Epithelial cell of prostate (primary cell): ENCODE measurements around the gene TXNRD1.
"Not testable (repeated sequence)": the region's sequence is repeated elsewhere in the genome, so short reads cannot be mapped to it uniquely, and the experiment has no call there.

ENCODE experiments used
- DNase-seq: peaks from one replicate; pipeline ENCODE4 v3.0.0-alpha.2; 2011; ENCODE audit warnings: low read depth, low spot score
- H3K27ac ChIP-seq: fragments of 450-650 bp; 2 replicates; pipeline ENCODE4 v1.5.1; 2017; ENCODE audit warnings: mild to moderate bottlenecking

The TXNRD1 gene

DNA sequence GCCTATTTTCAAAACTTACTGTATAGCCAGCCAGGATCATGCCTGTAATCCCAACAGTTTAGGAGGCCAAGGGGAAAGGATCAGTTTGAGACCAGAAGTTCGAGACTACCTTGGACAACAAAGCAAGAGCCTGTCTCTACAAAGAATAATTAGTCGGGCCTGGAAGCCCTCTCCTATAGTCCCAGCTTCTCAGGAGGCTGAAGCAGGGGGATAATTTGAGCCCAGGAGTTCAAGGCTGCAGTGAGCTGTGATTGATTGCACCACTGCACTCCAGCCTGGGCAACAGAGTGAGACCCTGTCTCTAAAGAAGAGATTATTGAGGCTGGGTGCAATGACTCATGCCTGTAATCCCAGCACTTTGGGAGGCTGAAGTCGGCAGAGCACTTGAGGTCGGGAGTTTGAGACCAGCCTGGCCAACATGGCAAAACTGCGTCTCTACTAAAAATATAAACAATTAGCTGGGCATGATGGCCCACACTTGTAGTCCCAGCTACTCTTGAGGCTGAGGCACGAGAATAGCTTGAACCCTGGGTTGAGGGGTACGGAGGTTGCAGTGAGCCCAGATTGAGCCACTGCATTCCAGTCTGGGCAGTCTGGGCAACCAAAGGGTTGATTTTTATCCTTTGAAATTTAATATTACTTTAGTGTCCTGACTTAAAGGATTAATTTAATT lies 102.1 kb downstream of the TXNRD1 start:
- H3K27ac ChIP-seq, result no peak overlapping the region
- DNase-seq, result no peak

GRCh38 chr12:104319028-104319427 lies 103.4 kb downstream of the TXNRD1 start:
- no peak for DNase-seq
- H3K27ac ChIP-seq, result no peak overlapping the region

- no peak overlapping the region for H3K27ac ChIP-seq
- no peak for DNase-seq
Measured at GRCh38 chr12:104319918-104320626, 104.5 kb downstream of the TXNRD1 start.

GRCh38 chr12:104320627-104321024 lies 105.0 kb downstream of the TXNRD1 start:
- no peak for DNase-seq
- no peak overlapping the region for H3K27ac ChIP-seq

DNA sequence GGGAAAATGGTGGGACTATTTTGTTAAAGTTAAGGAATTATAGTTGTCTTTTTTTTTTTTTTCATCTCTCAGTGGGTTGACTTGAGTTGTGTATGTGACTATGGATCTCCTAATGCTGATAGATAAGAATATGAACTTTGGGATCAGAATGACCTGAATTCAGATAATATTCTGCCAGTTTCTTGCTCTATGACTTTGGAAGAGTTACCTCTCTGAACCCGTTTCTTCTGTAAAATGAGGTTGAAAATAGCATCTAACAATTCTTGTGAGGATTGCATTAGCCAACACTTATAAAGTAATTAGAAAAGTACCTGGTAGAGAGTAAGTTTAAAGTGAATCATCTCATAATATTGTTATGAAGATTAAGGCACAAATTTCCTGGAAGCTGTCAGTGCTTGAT lies 106.4 kb downstream of the TXNRD1 start:
- no peak overlapping the region for H3K27ac ChIP-seq
- DNase-seq, result no peak

- H3K27ac ChIP-seq, DNase-seq: not testable (repeated sequence)
Measured at GRCh38 chr12:104322533-104322932, 107.0 kb downstream of the TXNRD1 start.

- DNase-seq, result no peak
- H3K27ac ChIP-seq, result no peak overlapping the region
Measured at GRCh38 chr12:104323899-104324298, 108.3 kb downstream of the TXNRD1 start.

DNA sequence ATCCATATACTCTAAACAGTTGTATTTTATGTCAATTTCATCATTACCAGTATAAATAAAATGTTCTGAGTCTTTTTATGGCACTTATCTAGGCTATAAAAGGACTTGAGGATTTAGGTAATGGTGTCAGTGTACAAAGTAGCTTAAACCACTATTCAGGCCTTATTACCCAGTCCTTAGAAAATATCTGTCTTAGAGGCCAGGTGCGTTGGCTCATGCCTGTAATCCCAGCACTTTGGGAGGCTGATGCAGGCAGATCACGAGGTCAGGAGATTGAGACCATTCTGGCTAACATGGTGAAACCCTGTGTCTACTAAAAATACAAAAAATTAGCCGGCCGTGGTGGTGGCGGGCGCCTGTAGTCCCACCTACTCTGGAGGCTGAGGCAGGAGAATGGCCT lies 112.7 kb downstream of the TXNRD1 start:
- H3K27ac ChIP-seq, DNase-seq: not testable (repeated sequence)

DNA sequence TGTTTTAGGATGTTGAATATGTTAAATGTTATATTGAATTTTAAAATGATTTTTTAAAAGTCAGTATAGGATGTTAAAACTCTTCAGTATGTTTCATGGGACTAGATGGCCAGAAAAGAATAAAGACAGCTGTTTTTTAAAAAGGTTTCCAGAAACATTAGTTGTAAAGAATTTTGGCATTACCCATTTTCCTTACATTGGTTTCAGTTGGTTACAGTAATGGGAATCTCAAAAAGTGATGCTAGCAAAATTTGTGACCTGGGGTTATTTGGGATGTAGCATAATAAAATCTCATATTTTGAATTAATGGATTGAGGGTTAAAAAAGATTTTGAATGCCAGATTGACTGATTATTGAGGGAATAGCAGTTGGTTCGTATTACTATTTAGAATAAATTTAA lies 113.2 kb downstream of the TXNRD1 start:
- H3K27ac ChIP-seq, result no peak overlapping the region
- DNase-seq, result no peak

GRCh38 chr12:104329707-104330532 lies 114.3 kb downstream of the TXNRD1 start:
- DNase-seq, result no peak
- H3K27ac ChIP-seq, result no peak overlapping the region

- no peak overlapping the region for H3K27ac ChIP-seq
- DNase-seq, result no peak
Measured at GRCh38 chr12:104331376-104331775, 115.8 kb downstream of the TXNRD1 start.

- H3K27ac ChIP-seq, result not testable (repeated sequence)
Measured at GRCh38 chr12:104332273-104332672, 116.7 kb downstream of the TXNRD1 start.

GRCh38 chr12:104333692-104334255 lies 118.2 kb downstream of the TXNRD1 start:
- no peak for DNase-seq
- H3K27ac ChIP-seq, result no peak overlapping the region

More at GRCh38 chr12:104332273-104332672, 116.7 kb downstream of the TXNRD1 start:
- not testable (repeated sequence) for DNase-seq

GRCh38 chr12:104334581-104334980 lies 119.0 kb downstream of the TXNRD1 start:
- DNase-seq, result no peak
- H3K27ac ChIP-seq, result no peak overlapping the region

DNA sequence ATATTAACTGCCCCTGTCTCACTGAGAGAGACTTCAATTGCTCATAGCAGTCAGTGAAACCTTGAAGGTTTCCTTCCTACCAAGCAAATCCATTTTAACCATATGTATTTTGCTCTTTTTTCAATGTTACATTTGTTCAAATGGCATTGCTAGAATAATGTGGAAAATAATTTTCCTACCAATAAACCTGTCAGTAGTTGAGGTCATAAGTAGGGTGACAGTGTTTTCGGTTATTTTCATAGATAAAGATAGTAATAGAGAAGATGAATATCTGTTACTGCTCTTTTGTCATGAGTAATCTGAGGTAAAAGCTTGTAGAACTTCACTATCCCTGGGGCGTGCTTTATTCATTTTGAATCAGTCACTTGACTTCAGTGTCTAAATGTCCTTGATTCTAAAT lies 120.5 kb downstream of the TXNRD1 start:
- H3K27ac ChIP-seq, result no peak overlapping the region
- no peak for DNase-seq

DNA sequence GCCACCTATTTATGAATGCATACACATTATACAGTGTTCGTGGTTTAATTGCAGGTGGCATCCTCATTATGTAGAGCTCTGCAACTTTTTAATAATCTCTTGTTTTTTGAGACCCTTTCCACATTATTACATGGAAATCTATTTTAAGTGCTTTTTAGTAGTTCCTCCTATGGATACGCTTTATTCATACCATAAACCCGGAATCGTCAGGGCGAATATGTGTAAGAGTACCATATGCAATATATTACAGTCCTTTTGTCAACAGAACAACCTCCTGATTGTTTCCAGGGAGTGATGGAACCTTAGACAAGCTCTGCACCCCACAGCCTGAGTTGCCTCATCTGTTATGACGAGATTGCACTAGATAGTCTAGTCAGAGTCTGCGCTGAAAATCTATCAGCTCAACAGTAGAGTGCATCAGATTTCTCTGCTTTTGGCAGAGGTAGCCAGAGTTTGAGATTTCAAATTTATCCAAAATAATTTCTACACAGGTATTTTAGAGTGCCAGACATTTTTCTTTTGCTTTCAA lies 121.5 kb downstream of the TXNRD1 start:
- no peak overlapping the region for H3K27ac ChIP-seq
- DNase-seq, result no peak

GRCh38 chr12:104339663-104340062 lies 124.1 kb downstream of the TXNRD1 start:
- DNase-seq, result no peak
- no peak overlapping the region for H3K27ac ChIP-seq

DNA sequence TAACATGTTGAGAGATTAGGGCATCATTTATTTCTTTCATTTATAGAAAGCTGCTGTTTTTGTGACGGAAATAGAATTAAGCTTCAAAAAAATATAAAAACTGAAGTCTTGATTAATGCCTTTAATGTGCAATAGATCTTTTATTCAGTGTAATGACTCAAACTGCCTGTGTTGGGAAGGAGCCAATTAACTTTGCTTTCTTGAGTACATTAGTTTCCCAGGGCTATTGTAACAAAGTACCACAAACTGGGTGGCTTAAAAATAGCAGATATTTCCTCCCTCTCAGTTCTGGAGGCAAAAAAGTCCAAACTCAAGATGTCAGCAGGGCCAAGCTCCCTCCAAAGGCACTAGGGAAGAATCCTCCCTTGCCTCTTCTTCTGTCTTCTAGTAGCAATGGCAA lies 124.6 kb downstream of the TXNRD1 start:
- no peak for DNase-seq
- H3K27ac ChIP-seq, result no peak overlapping the region

GRCh38 chr12:104340925-104341611 lies 125.5 kb downstream of the TXNRD1 start:
- no peak overlapping the region for H3K27ac ChIP-seq

DNA sequence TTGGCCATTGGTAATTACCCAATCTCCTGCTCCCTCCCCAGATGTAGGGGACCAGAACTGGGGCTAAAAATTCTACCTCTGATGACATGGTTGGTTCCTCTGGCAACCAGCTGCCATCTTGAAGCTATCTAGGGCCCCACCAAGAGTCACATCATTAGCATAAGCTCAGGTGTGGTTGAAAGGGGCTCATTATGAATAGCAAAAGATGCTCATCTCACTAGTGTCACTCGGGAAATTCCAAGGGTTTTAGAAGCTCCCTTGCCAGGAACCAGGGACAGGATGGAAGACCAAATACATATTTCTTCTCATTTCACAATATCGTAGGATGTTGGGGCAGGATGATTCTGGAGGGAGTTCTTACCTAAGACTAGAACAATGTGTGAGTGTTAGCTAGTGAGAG lies 126.6 kb downstream of the TXNRD1 start:
- H3K27ac ChIP-seq, result no peak overlapping the region

More at GRCh38 chr12:104340925-104341611, 125.5 kb downstream of the TXNRD1 start:
- no peak for DNase-seq

More for the DNA sequence above, 126.6 kb downstream of the TXNRD1 start:
- DNase-seq, result no peak
